Loucy (cell line): Measurements from ENCODE around the gene KLHDC3.

Source experiments
- EZH2phosphoT487 ChIP-seq: fragments of 200-600 bp; IDR thresholded peaks from 2 replicates; pipeline ENCODE4 v1.6.1; 2018; ENCODE audit warnings: antibody characterized with exemption, mild to moderate bottlenecking, moderate library complexity, borderline replicate concordance
- TF ChIP-seq, protein P1 (sequence below): fragments of 200-600 bp; sonication (generic); conservative IDR thresholded peaks from 2 replicates; pipeline ENCODE4 v1.5.1; 2014; ENCODE audit warnings: mild to moderate bottlenecking, antibody characterized with exemption, low read length

DNA sequence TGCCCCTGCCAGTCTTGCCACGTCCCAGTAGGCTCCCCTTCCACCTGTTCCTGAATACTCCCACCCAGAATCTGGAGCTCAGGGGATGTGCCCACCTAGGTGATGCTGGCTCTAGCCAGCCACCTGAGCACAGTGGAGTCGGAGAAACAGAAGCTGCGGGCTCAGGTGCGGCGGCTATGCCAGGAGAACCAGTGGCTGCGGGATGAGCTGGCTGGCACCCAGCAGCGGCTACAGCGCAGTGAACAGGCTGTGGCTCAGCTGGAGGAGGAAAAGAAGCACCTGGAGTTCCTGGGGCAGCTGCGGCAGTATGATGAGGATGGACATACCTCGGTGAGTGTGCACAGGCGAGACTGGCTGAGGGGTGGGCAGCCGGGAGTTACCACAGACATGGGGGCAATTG, 48.8 kb downstream of the KLHDC3 start:
- TF ChIP-seq, protein P1, sequence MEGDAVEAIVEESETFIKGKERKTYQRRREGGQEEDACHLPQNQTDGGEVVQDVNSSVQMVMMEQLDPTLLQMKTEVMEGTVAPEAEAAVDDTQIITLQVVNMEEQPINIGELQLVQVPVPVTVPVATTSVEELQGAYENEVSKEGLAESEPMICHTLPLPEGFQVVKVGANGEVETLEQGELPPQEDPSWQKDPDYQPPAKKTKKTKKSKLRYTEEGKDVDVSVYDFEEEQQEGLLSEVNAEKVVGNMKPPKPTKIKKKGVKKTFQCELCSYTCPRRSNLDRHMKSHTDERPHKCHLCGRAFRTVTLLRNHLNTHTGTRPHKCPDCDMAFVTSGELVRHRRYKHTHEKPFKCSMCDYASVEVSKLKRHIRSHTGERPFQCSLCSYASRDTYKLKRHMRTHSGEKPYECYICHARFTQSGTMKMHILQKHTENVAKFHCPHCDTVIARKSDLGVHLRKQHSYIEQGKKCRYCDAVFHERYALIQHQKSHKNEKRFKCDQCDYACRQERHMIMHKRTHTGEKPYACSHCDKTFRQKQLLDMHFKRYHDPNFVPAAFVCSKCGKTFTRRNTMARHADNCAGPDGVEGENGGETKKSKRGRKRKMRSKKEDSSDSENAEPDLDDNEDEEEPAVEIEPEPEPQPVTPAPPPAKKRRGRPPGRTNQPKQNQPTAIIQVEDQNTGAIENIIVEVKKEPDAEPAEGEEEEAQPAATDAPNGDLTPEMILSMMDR: no peak
- no peak for TF ChIP-seq EZH2phosphoT487
